ENCODE measurements around the gene PYGO2. TPM values are rescaled to one million over a fixed set of nuclear protein-coding genes. Genes with fewer than 3 reads are reported as not detected.
A peak's percentile ranks its signal among the peaks of the same experiment; 100 is the strongest.

The PYGO2 gene
- total and polyA plus RNA-seq, 2 of the 8 experiments (the other 6 are each of a cell fraction or from before 2014, with no cell fraction given): 31.0 to 31.6 TPM

GRCh38 chr1:155001675-155002463, 40.3 kb upstream of the PYGO2 start (continued):
- TF ChIP-seq PHF8 (conservative IDR thresholded peaks at IDR 0.05; ENCODE audit: low read depth, low read length) (0 out of 2 replicates have a peak, but pooled peaks have one; percentile 27), EP300 (IDR thresholded peaks at IDR 0.05; ENCODE audit: borderline replicate concordance in 1 of 2, low read depth in 2 of 2, low read length in 2 of 2) (no peak; a peak in 1 of 3 replicates), MAX (IDR thresholded peaks at IDR 0.05) (no peak; the same call in 1 of the 2 replicates), CEBPB (IDR thresholded peaks at IDR 0.05; ENCODE audit: low read depth, low read length) (no peak), GTF2F1 (IDR thresholded peaks at IDR 0.05; ENCODE audit: borderline replicate concordance, low read depth, low read length) (no peak), RXRA (IDR thresholded peaks at IDR 0.05; ENCODE audit: insufficient read depth, low read depth, low read length) (0 out of 2 replicates have a peak, but pooled peaks have one; percentile 8), RNF2 (IDR thresholded peaks at IDR 0.05; ENCODE audit: borderline replicate concordance, low read depth, low read length, missing control alignments, poor library complexity, severe bottlenecking) (no peak), SUZ12 (IDR thresholded peaks at IDR 0.05; ENCODE audit: low read length) (no peak), SP1 (IDR thresholded peaks at IDR 0.05; ENCODE audit: low read depth, low read length) (peak; percentile 66), TEAD4 (IDR thresholded peaks at IDR 0.05; ENCODE audit: low read depth, low read length) (no peak), SIRT6 (IDR thresholded peaks at IDR 0.05; ENCODE audit: low read length) (no peak), BCL11A (IDR thresholded peaks at IDR 0.05; ENCODE audit: low read depth in 2 of 2, low read length in 2 of 2) (no peak), BACH1 (IDR thresholded peaks at IDR 0.05; ENCODE audit: low read length) (peak; percentile 78), KDM4A (IDR thresholded peaks at IDR 0.05; ENCODE audit: low read depth, low read length, severe bottlenecking) (no peak), SP4 (IDR thresholded peaks at IDR 0.05; ENCODE audit: low read length) (no peak; the same call in 1 of the 2 replicates), CBX8 (IDR thresholded peaks at IDR 0.05; ENCODE audit: borderline replicate concordance, low read depth, low read length) (no peak), KDM1A (IDR thresholded peaks at IDR 0.05; ENCODE audit: borderline replicate concordance, low read length) (peak; percentile 91; the same call in 1 of the 2 replicates), TCF12 (IDR thresholded peaks at IDR 0.05; ENCODE audit: low read depth, low read length) (no peak), POLR2A (IDR thresholded peaks at IDR 0.05; ENCODE audit: control extremely low read depth in 1 of 2, low read depth in 2 of 2, low read length in 2 of 2) (no peak), JUND (IDR thresholded peaks at IDR 0.05; ENCODE audit: low read length) (no peak), RFX5 (IDR thresholded peaks at IDR 0.05; ENCODE audit: borderline replicate concordance, low read depth, low read length) (no peak), ASH2L (IDR thresholded peaks at IDR 0.05; ENCODE audit: low read length) (no peak)
- TF ChIP-seq, protein P1, sequence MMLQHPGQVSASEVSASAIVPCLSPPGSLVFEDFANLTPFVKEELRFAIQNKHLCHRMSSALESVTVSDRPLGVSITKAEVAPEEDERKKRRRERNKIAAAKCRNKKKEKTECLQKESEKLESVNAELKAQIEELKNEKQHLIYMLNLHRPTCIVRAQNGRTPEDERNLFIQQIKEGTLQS (IDR thresholded peaks at IDR 0.05; ENCODE audit: insufficient read depth, low read depth, low read length): no peak

Measured in H1 (cell line).